Measurements from ENCODE around the gene GXYLT1.
A peak's percentile ranks its signal among the peaks of the same experiment; 100 is the strongest.
"Not testable (repeated sequence)": the region's sequence is repeated elsewhere in the genome, so short reads cannot be mapped to it uniquely, and the experiment has no call there.

Gene GXYLT1

GRCh38 chr12:42099433-42099832 lies 45.2 kb downstream of the GXYLT1 start:
- DNase-seq (ENCODE audit: low spot score), result no peak

GRCh38 chr12:42097971-42098370 lies 46.7 kb downstream of the GXYLT1 start:
- peak; percentile 33 for DNase-seq (ENCODE audit: low spot score)

- DNase-seq (ENCODE audit: low spot score), result no peak
These were observed 50.4 kb downstream of the GXYLT1 start for GRCh38 chr12:42094277-42094676.

- DNase-seq (ENCODE audit: low spot score), result no peak
These were observed 52.9 kb downstream of the GXYLT1 start for GRCh38 chr12:42091769-42092168.

- no peak for DNase-seq (ENCODE audit: low spot score)
These were observed 53.8 kb downstream of the GXYLT1 start for GRCh38 chr12:42090899-42091298.

- DNase-seq (ENCODE audit: low spot score), result no peak
These were observed 58.6 kb downstream of the GXYLT1 start for GRCh38 chr12:42086031-42086430.

- no peak for DNase-seq (ENCODE audit: low spot score)
These were observed 59.1 kb downstream of the GXYLT1 start for GRCh38 chr12:42085594-42085993.

- DNase-seq (ENCODE audit: low spot score), result no peak
These were observed 60.2 kb downstream of the GXYLT1 start for GRCh38 chr12:42084522-42084921.

GRCh38 chr12:42076976-42077375 lies 67.7 kb downstream of the GXYLT1 start:
- no peak for DNase-seq (ENCODE audit: low spot score)

GRCh38 chr12:42070036-42070435 lies 74.6 kb downstream of the GXYLT1 start:
- DNase-seq (ENCODE audit: low spot score), result no peak

GRCh38 chr12:42059127-42059526 lies 85.5 kb downstream of the GXYLT1 start:
- no peak for DNase-seq (ENCODE audit: low spot score)

GRCh38 chr12:42056130-42056529 lies 88.5 kb downstream of the GXYLT1 start:
- DNase-seq (ENCODE audit: low spot score), result peak; percentile 41

- DNase-seq (ENCODE audit: low spot score), result no peak
These were observed 91.2 kb downstream of the GXYLT1 start for GRCh38 chr12:42053456-42053855.

- not testable (repeated sequence) for DNase-seq (ENCODE audit: low spot score)
These were observed 95.7 kb downstream of the GXYLT1 start for GRCh38 chr12:42048980-42049379.

GRCh38 chr12:42039577-42039976 lies 105.1 kb downstream of the GXYLT1 start:
- no peak for DNase-seq (ENCODE audit: low spot score)

GRCh38 chr12:42039176-42039575 lies 105.5 kb downstream of the GXYLT1 start:
- no peak for DNase-seq (ENCODE audit: low spot score)

GRCh38 chr12:42031847-42032564 lies 112.7 kb downstream of the GXYLT1 start:
- DNase-seq (ENCODE audit: low spot score), result no peak
